Superior temporal gyrus (tissue), 1 donor: ENCODE measurements around the gene PIGL.
"Not testable (repeated sequence)": the region's sequence is repeated elsewhere in the genome, so short reads cannot be mapped to it uniquely, and the experiment has no call there.

Experiments used
- DNase-seq: peaks from one replicate; pipeline ENCODE4 v3.0.0-alpha.2; 2016; ENCODE audit errors: extremely low spot score

Gene PIGL

GRCh38 chr17:16273929-16274339 is 56.9 kb downstream of the PIGL start:
- DNase-seq = no peak

- no peak for DNase-seq
These were observed 58.0 kb downstream of the PIGL start for GRCh38 chr17:16275024-16275423.

GRCh38 chr17:16277163-16277562 is 60.2 kb downstream of the PIGL start:
- no peak for DNase-seq

GRCh38 chr17:16281351-16281750 is 64.3 kb downstream of the PIGL start:
- no peak for DNase-seq

- DNase-seq = no peak
These were observed 65.5 kb downstream of the PIGL start for GRCh38 chr17:16282522-16282921.

- no peak for DNase-seq
These were observed 66.7 kb downstream of the PIGL start for GRCh38 chr17:16283705-16284104.

- no peak for DNase-seq
These were observed 68.6 kb downstream of the PIGL start for GRCh38 chr17:16285646-16286008.

- peak; percentile 23 for DNase-seq
These were observed 69.3 kb downstream of the PIGL start for GRCh38 chr17:16286009-16286946.

GRCh38 chr17:16286947-16287562 is 70.0 kb downstream of the PIGL start:
- no peak for DNase-seq

- peak; percentile 70 for DNase-seq
These were observed 70.6 kb downstream of the PIGL start for GRCh38 chr17:16287563-16288027.

GRCh38 chr17:16288860-16289571 is 72.0 kb downstream of the PIGL start:
- peak; percentile 71 for DNase-seq

- no peak for DNase-seq
These were observed 76.9 kb downstream of the PIGL start for GRCh38 chr17:16293931-16294330.

GRCh38 chr17:16294560-16294959 is 77.5 kb downstream of the PIGL start:
- no peak for DNase-seq

- not testable (repeated sequence) for DNase-seq
These were observed 79.1 kb downstream of the PIGL start for GRCh38 chr17:16296072-16296471.

- DNase-seq = no peak
These were observed 80.5 kb downstream of the PIGL start for GRCh38 chr17:16297367-16298139.

GRCh38 chr17:16298140-16298662 is 81.2 kb downstream of the PIGL start:
- no peak for DNase-seq

- DNase-seq = no peak
These were observed 83.5 kb downstream of the PIGL start for GRCh38 chr17:16300554-16300953.

- DNase-seq = no peak
These were observed 85.2 kb downstream of the PIGL start for GRCh38 chr17:16301963-16302855.

- DNase-seq = no peak
These were observed 85.8 kb downstream of the PIGL start for GRCh38 chr17:16302856-16303255.

- no peak for DNase-seq
These were observed 87.8 kb downstream of the PIGL start for GRCh38 chr17:16304830-16305229.
